ENCODE results near the gene CD19. TPM values are rescaled to one million over a fixed set of nuclear protein-coding genes. Genes with fewer than 3 reads are reported as not detected.

Gene CD19
- total RNA-seq, 1 donor from 2014 or later, result not detected

DNA sequence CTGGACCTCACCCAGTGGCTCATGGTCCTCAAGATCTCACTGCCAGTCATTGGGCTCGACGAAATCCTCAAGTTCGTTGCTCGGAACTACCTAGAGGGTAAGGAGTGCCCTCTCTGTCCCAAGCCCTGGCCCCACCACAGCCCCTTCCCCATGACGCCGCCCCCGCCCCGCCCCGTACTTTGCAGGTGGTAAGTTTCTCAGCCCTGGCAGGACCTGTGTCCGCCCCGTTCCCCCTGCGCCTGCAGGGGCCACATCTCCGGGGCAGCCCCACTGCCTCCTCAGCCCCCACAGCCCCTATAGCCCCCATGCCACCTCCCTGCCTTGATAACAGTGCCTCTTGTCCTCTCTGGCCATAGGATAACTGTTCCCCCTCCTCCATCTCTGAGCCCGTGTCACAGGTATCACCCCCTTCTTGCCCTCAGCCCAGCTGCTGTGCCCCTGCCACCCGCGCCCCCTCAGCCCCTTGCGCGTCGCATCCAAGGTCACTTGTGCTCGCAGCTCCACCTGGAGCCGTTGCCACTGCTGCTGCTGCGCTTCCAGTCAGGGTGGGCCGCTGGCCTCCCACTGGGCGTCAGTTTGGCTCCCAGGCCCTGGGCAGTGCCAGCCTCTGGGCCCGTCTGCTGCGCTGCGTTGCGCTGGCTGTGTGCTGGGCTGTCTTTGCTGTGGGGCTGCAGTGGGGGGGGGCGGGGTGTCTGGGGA, 28.3 kb upstream of the CD19 start:
- Mint-ChIP-seq H3K4me1 (ENCODE audit: unreplicated experiment) (no peaks in the 10 kb centered on the region), H3K27me3 (no peaks in the 10 kb centered on the region), H3K36me3 (no peaks in the 10 kb centered on the region), H3K27ac (no peak overlapping the region), H3K4me3 (no peak overlapping the region), H3K9me3 (no peaks in the 10 kb centered on the region)
- DNase-seq (ENCODE audit: extremely low spot score, unreplicated experiment), result no peak
- TF ChIP-seq CTCF (conservative IDR thresholded peaks at IDR 0.05), result no peak

GRCh38 chr16:28904363-28904762, 27.4 kb upstream of the CD19 start:
- no peak for TF ChIP-seq CTCF (conservative IDR thresholded peaks at IDR 0.05)
- DNase-seq (ENCODE audit: extremely low spot score, unreplicated experiment), result no peak
- no peaks in the 10 kb centered on the region for H3K27me3 Mint-ChIP-seq
- no peak overlapping the region for H3K27ac Mint-ChIP-seq
- H3K4me3 Mint-ChIP-seq, result no peak overlapping the region
- H3K9me3 Mint-ChIP-seq, result no peaks in the 10 kb centered on the region
- no peaks in the 10 kb centered on the region for H3K4me1 Mint-ChIP-seq (ENCODE audit: unreplicated experiment)
- H3K36me3 Mint-ChIP-seq, result no peaks in the 10 kb centered on the region

GRCh38 chr16:28904828-28905227, 26.9 kb upstream of the CD19 start:
- no peak overlapping the region for H3K27ac Mint-ChIP-seq
- H3K27me3 Mint-ChIP-seq, result no peaks in the 10 kb centered on the region
- TF ChIP-seq CTCF (conservative IDR thresholded peaks at IDR 0.05), result no peak
- H3K4me1 Mint-ChIP-seq (ENCODE audit: unreplicated experiment), result no peaks in the 10 kb centered on the region
- DNase-seq (ENCODE audit: extremely low spot score, unreplicated experiment), result no peak
- H3K4me3 Mint-ChIP-seq, result no peak overlapping the region
- no peaks in the 10 kb centered on the region for H3K9me3 Mint-ChIP-seq
- H3K36me3 Mint-ChIP-seq, result no peaks in the 10 kb centered on the region

- H3K27ac Mint-ChIP-seq, result no peak overlapping the region
- no peaks in the 10 kb centered on the region for H3K36me3 Mint-ChIP-seq
- H3K4me3 Mint-ChIP-seq, result no peak overlapping the region
- no peak for DNase-seq (ENCODE audit: extremely low spot score, unreplicated experiment)
- TF ChIP-seq CTCF (conservative IDR thresholded peaks at IDR 0.05), result no peak
- no peaks in the 10 kb centered on the region for H3K27me3 Mint-ChIP-seq
- H3K9me3 Mint-ChIP-seq, result no peaks in the 10 kb centered on the region
- H3K4me1 Mint-ChIP-seq (ENCODE audit: unreplicated experiment), result no peaks in the 10 kb centered on the region
These were observed 26.5 kb upstream of the CD19 start for GRCh38 chr16:28905229-28905754.

DNA sequence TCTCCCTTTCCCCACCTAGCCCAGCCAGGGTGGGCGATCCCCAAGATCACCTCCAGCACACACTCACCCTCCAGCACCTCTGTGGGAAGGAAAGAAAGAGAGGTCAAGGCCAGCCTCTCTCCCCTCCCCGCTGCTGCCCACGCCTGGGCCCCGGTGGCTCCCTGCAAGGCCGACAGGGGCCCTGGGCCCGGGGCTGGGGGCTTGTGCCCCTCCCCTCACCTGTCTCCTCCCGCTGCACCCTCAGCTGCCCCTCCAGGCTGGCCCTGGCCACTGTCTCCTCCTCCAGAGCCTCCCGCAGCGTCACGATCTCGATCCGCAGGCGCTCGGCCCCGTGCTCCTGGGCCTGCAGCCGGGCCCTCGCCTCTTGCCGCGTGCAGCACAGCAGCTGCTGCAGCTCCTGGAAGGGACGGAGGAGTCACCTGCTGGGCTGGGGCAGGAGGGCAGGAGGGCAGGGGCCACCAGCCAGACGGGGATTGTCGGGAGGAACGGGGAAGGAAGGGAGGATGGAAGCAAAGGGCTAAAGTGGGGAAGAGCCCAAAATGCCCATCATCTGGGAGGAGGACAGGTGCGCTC, 25.9 kb upstream of the CD19 start:
- H3K9me3 Mint-ChIP-seq, result no peaks in the 10 kb centered on the region
- no peaks in the 10 kb centered on the region for H3K27me3 Mint-ChIP-seq
- no peak for DNase-seq (ENCODE audit: extremely low spot score, unreplicated experiment)
- no peak for TF ChIP-seq CTCF (conservative IDR thresholded peaks at IDR 0.05)
- H3K36me3 Mint-ChIP-seq, result no peaks in the 10 kb centered on the region
- no peak overlapping the region for H3K4me3 Mint-ChIP-seq
- no peaks in the 10 kb centered on the region for H3K4me1 Mint-ChIP-seq (ENCODE audit: unreplicated experiment)
- no peak overlapping the region for H3K27ac Mint-ChIP-seq

Data from type B pancreatic cell (in vitro differentiated cells).